MG63 (cell line): ENCODE results near the gene GOLGA6L2. TPM values are rescaled to one million over a fixed set of nuclear protein-coding genes. Genes with fewer than 3 reads are reported as not detected.

Experiments
- DNase-seq: peaks from one replicate; pipeline ENCODE4 v3.0.0-alpha.2; 2020
- H3K27me3 ChIP-seq: fragments of 250-450 bp; sonication (Bioruptor Pico); 2 replicates; pipeline ENCODE4 v1.5.1; 2020; ENCODE audit warnings: mild to moderate bottlenecking, moderate library complexity
- H3K36me3 ChIP-seq: fragments of 250-450 bp; sonication (Bioruptor Pico); 2 replicates; pipeline ENCODE4 v1.5.1; 2020; ENCODE audit warnings: mild to moderate bottlenecking, moderate library complexity
- H3K4me3 ChIP-seq: fragments of 250-450 bp; sonication (Bioruptor Pico); 2 replicates; pipeline ENCODE4 v1.5.1; 2020; ENCODE audit warnings: mild to moderate bottlenecking, moderate library complexity
- H3K9me3 ChIP-seq: fragments of 250-450 bp; sonication (Bioruptor Pico); 2 replicates; pipeline ENCODE4 v1.5.1; 2020; ENCODE audit warnings: mild to moderate bottlenecking, moderate library complexity
- total RNA-seq: library from RNA; depleted of rRNA; stranded (reverse); fragments of >200 nt; shearing (Covaris generic); gene quantifications from 2 replicates; pipeline ENCODE4 v1.2.3, GENCODE V29; 2014; ENCODE audit warnings: low replicate concordance; rRNA removed

Gene GOLGA6L2, protein sequence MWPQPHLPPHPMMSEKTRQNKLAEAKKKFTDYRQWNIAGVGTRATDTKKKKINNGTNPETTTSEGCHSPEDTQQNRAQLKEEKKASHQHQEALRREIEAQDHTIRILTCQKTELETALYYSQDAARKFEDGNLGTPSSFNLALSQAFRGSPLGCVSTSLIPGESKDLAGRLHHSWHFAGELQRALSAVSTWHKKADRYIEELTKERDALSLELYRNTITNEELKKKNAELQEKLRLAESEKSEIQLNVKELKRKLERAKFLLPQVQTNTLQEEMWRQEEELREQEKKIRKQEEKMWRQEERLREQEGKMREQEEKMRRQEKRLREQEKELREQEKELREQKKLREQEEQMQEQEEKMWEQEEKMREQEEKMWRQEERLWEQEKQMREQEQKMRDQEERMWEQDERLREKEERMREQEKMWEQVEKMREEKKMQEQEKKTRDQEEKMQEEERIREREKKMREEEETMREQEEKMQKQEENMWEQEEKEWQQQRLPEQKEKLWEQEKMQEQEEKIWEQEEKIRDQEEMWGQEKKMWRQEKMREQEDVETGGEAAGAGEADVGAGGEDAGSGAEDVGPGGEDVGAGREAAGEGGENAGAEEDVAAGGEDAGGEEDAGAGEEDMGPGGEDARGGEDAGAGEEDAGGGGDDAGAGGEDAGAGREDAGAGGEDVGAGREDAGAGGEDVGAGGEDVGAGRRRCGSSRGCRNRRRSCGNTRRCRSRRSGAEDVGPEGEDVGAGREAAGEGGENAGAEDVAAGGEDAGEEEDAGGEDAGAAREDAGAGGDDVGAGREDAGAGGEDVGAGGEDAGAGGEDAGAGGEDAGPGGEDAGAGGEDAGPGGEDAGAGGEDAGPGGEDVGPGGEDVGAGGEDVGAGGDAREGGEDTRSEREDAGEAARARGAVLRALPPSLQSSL
- total RNA-seq, result not detected in 2 replicates

DNA sequence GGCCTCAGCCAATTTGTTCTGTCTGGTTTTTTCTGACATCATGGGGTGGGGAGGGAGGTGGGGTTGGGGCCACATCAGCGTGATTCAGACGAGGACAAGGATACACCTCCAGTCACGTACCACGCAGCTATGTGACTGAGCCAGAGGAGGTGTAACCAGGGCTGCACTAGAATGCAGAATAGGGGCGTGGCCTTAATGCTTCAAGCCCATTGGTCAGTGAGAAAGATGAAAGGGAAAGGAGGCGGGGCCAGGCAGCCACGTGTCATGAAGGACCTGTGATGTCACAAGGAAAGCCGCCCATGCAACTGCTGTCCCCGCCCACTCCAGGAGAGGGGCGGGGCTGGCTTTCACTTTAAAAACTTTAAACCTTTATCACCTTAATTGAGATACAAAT lies at the start of gene GOLGA6L2:
TSS of gene GOLGA6L2 (minus strand) at position 137 of the 394 bp plus-strand sequence. CDS start at position 75, 62 bp downstream.
- no peak within 1 kb of the TSS for H3K4me3 ChIP-seq
- H3K36me3 ChIP-seq, result no peaks in the 10 kb centered on the region
- no peaks in the 10 kb centered on the region for H3K27me3 ChIP-seq
- H3K9me3 ChIP-seq, result no peaks in the 10 kb centered on the region
- DNase-seq, result peak; percentile 19

DNA sequence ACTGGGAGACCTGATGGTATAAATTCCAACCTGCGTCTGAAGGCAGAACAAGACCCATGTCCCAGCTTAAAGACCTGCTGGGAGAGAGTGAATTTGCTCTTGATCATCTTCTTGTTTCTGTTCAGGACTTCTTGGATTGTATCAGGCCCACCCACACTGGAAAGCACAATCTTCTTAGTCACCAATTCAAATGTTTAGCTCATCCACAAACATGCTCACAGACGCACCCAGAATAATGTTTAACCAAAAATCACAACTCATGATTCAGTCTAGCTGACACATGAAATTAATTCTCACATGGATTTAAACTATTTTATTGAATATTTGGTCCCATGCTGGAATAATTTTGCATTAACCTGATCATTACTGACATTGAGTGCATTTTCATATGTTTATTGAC lies 37.8 kb upstream of the GOLGA6L2 start:
- DNase-seq, result peak; percentile 0
- no peak overlapping the region for H3K4me3 ChIP-seq
- no peaks in the 10 kb centered on the region for H3K9me3 ChIP-seq
- H3K27me3 ChIP-seq, result 0 out of 2 replicates have a peak, but pooled peaks cover 3% of the 10 kb centered on the region
- no peaks in the 10 kb centered on the region for H3K36me3 ChIP-seq

DNA sequence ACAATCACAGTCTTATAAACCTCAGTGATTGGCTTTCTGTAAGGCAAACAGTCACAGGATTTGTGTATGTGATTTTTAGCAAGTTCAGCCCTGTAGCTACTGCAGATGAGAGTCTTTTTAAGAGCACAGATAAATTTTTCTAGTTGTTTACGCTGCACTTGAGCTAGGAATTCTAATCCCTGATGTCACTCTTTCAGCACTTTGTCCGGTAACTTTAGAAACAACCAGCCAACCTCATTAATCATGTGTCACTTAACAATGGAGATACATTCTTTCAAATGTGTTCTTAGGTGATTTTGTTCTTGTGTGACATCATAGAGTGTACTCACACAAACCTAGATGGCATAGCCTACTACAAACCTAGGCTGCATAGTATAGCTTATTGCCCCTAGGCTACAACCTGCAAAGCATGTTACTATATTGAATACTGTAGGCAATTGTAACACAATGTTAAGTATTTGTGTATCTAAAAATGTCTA lies 36.8 kb upstream of the GOLGA6L2 start:
- Histone ChIP-seq H3K4me3 (no peak overlapping the region), H3K9me3 (no peaks in the 10 kb centered on the region), H3K36me3 (no peaks in the 10 kb centered on the region), H3K27me3 (0 out of 2 replicates have a peak, but pooled peaks cover 3% of the 10 kb centered on the region)
- no peak for DNase-seq

DNA sequence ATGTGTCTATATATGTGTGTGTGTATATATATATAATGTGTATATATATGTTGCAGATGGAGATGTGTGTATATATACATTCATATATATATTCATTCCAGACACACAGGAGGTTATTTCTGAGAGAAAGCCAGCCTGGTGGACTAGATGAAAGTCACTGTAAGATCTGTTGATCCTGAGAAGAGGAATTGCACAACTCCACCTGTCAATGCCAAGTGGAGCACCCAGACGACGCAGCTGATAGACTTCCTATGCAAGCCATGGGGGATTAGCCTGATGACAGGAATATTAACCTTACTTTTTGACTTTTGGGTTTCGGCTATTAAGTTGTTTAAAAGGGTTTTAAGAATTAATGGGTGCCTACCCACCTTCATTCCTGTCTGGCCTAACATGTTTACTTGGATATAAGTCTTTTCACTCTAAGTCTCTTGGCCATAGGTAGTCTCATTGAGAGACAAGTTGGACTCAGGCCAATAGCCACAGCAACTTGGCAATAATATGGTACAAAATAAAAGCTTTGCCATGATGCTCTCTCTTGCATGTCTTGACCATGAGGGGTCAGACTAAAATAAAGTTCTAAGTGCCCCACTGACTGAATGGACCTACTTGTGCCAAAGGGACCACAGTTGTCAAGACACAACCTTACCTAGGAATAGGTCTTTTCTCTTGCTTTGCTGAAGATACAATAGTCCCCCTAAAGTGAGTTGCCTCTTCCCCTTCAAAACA lies 35.9 kb upstream of the GOLGA6L2 start:
- Histone ChIP-seq H3K9me3 (no peaks in the 10 kb centered on the region), H3K4me3 (no peak overlapping the region), H3K27me3 (0 out of 2 replicates have a peak, but pooled peaks cover 3% of the 10 kb centered on the region), H3K36me3 (no peaks in the 10 kb centered on the region)
- no peak for DNase-seq

DNA sequence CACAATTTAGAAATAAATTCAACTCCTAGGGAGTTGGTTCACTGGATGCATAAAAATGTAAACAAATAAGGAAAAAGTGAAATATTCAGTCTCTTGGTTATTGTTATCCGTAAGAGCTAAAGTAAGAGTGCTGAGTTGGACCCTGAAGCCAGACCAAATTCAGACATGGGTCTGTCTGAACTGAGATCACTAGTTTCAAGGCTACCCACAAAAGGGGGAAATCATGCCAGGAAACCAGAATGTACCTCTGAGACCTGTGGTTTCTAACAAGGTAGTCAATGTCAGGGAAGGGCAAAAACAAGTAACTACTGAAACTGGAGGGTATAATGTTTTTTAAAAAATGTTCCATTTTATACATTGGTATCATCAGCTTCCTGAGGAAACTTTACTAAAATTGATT lies 35.2 kb upstream of the GOLGA6L2 start:
- H3K9me3 ChIP-seq, result no peaks in the 10 kb centered on the region

DNA sequence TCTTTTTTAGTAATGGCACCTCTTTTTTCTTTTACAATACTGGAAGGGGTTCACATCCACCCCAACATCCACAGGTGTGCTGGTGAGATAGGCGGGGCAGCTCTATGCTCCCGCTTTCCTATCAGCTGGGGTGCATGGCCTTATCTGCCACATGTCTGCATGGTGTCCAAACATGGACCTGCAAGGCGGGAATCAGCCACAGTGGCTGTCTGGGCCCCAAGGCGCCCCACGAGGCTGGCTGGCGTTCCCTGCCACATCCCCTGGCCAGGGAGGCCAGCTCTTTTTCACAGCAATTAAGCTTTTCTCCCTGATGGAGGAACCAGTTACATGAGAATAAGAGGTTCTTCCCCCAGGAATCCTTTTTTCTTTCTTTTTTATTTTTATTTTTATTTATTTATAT lies 30.9 kb upstream of the GOLGA6L2 start:
- H3K9me3 ChIP-seq, result no peaks in the 10 kb centered on the region
- no peak for DNase-seq
- no peak overlapping the region for H3K4me3 ChIP-seq
- H3K27me3 ChIP-seq, result no peaks in the 10 kb centered on the region
- H3K36me3 ChIP-seq, result no peaks in the 10 kb centered on the region

More for the DNA sequence above, 35.2 kb upstream of the GOLGA6L2 start:
- 0 out of 2 replicates have a peak, but pooled peaks cover 3% of the 10 kb centered on the region for H3K27me3 ChIP-seq
- no peak for DNase-seq
- no peak overlapping the region for H3K4me3 ChIP-seq
- no peaks in the 10 kb centered on the region for H3K36me3 ChIP-seq

DNA sequence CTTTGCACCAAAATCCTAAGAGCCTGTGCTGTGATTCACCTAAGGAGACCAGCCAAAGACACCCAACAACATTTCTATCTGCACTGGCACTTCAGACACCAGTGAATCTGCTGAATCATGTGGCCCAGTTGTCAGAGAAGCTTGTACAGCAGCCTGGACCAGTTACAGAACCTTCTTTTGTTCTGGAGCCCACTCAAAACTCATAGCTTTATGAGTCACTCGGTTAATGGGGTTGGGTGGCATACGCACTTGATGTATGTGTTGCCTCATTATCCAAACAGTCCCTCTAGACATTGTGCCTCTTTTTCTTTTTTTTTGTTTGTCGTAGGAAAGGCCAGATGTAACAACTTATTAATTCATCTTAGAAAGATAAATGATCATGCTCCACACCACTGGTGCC lies 25.6 kb upstream of the GOLGA6L2 start:
- Histone ChIP-seq H3K9me3 (no peaks in the 10 kb centered on the region), H3K4me3 (no peak overlapping the region), H3K36me3 (no peaks in the 10 kb centered on the region), H3K27me3 (no peaks in the 10 kb centered on the region)
- DNase-seq, result peak; percentile 67

DNA sequence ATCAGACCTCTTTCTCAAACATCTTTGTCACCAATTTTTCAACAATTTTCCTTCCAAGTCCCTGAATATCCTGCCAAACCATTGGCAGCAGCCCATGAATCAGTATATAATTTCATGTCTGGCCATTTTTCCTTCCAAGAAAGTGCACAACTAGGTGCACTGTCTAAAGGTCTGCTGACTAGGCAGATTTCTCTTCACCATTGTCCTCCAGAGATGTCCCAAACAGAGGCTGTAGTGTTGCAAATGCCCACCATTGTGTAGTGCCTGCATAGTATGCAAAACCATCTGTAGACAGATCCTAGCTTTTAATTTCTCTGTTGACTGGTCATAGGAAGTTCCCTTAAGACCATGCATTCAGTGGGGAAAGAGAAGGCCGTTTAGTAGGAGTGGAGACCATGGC lies 25.0 kb upstream of the GOLGA6L2 start:
- Histone ChIP-seq H3K4me3 (no peak overlapping the region), H3K27me3 (no peaks in the 10 kb centered on the region)

DNA sequence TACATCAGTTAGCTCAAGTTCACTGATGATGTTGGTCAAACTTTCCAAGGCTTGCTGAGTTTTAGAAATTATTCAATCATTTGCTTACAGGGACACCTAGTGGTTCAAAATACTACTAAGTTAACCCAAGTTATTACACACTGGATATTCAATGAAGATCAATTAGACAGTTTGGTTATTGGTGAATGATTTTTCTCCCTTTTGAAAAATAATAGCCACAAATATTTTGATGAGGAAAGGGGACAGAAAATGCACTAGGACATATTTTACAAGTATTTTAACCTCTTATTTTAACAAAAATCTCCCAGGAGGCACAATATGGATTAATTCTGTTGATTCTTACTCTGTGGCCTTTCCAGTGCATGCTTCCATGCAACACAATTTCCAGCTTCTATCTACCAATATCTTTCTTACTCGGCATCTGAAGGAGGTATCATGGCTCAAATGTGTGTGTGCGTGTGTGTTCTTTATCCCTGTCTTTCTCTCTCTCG lies 20.1 kb upstream of the GOLGA6L2 start:
- no peaks in the 10 kb centered on the region for H3K9me3 ChIP-seq
- no peak overlapping the region for H3K4me3 ChIP-seq
- DNase-seq, result no peak
- no peaks in the 10 kb centered on the region for H3K36me3 ChIP-seq
- peaks cover 3% of the 10 kb centered on the region; the same call in 1 of the 2 replicates for H3K27me3 ChIP-seq

More for the DNA sequence above, 25.0 kb upstream of the GOLGA6L2 start:
- H3K9me3 ChIP-seq, result no peaks in the 10 kb centered on the region
- no peaks in the 10 kb centered on the region for H3K36me3 ChIP-seq
- DNase-seq, result peak; percentile 20

DNA sequence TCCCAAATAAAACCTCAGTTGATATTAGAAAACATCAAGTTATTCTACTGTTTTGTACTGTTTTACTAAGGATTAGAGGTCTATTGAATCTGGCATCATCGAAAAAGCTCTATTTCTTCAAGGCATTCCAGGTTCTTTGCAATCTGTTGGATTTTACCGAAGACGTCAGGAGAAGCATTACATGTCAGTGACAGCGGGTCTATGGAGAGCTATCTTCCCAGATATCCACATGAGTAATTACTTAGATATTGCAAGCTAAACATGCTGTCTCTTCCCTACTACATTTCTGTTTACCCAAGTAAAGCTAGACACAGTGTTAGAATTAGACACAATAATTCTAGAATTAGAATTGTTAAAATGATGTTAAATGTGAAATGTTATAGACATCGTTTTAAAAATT lies 10.8 kb upstream of the GOLGA6L2 start:
- no peak for DNase-seq
- Histone ChIP-seq H3K4me3 (no peak overlapping the region), H3K27me3 (peaks cover 9% of the 10 kb centered on the region), H3K36me3 (no peaks in the 10 kb centered on the region), H3K9me3 (no peaks in the 10 kb centered on the region)

DNA sequence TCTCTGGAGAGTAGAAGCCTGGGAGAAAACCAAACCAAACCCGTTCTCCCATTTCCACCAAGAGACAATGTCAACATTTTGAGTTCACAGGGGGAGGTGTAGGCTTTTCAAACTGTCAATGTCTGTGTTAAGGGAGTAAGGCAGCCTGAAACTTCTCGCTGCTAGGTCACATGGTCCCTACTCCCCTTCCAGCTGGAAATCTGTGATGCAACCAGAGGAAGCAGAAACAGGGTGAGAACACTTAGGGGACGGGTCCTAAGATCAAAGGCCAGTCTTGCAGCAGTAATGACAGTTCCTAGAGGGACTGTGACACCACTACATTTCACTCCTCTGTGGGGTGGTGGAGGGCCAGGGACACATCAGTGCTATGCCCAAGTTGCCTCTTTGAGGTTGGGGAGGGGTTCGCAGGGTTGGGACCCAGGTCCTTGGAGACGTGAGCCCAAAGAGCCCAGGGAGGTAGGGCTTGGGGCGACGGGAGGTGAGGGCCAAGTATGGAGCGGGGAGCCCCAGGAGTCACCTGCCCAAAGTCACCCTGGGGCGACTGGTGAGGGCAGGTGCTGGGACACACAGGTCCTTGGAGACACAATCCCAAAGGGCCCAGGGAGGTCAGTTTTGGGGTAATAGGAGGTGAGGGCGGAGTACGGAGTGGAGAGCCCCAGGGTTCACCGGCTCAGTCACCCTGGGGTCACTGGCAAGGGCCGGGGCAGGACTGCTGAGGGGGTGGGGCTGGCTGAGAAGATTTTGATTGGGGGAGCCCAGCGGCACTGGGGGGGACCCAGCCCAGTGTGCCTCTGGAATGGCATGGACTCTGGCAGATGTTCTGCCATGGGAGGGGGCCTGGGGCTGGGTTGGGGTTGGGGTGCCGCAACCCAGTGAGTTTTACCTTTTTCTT lies 582 bp downstream of the GOLGA6L2 start:
- DNase-seq, result no peak
- Histone ChIP-seq H3K27me3 (no peaks in the 10 kb centered on the region), H3K4me3 (no peak overlapping the region), H3K36me3 (no peaks in the 10 kb centered on the region), H3K9me3 (no peaks in the 10 kb centered on the region)

DNA sequence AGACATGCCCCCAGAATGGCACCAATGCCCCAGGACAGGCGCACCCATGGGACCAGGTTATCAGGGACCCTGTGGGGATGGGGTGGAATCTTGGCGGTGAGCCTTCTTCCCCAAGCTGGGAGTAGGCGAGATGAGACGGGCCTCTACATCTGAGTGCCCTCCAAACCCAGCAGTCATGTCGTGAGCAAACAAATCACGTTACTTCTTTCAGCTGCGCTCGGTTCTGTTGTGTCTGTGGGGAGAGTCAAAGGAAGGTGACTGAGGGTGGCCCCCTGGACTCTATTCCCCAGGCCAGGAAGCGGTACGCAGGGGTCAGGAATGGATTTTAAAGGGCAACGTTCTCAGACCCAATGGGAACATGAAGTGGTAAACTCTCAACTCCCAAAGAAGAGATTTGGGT lies 2.8 kb downstream of the GOLGA6L2 start:
- no peak for DNase-seq

DNA sequence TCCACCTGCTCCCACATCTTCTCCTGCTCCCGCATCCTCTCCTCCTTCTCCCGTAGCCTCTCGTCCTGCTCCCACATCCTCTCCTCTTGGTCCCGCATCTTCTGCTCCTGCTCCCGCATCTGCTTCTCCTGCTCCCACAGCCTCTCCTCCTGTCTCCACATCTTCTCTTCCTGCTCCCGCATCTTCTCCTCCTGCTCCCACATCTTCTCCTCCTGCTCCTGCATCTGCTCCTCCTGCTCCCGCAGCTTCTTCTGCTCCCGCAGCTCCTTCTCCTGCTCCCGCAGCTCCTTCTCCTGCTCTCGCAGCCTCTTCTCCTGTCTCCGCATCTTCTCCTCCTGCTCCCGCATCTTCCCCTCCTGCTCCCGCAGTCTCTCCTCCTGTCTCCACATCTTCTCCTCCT lies 5.8 kb downstream of the GOLGA6L2 start:
- no peak for DNase-seq
- Histone ChIP-seq H3K36me3 (no peaks in the 10 kb centered on the region), H3K4me3 (no peak overlapping the region), H3K27me3 (no peaks in the 10 kb centered on the region), H3K9me3 (no peaks in the 10 kb centered on the region)

More for the DNA sequence above, 2.8 kb downstream of the GOLGA6L2 start:
- Histone ChIP-seq H3K4me3 (no peak overlapping the region), H3K9me3 (no peaks in the 10 kb centered on the region), H3K27me3 (no peaks in the 10 kb centered on the region), H3K36me3 (no peaks in the 10 kb centered on the region)

DNA sequence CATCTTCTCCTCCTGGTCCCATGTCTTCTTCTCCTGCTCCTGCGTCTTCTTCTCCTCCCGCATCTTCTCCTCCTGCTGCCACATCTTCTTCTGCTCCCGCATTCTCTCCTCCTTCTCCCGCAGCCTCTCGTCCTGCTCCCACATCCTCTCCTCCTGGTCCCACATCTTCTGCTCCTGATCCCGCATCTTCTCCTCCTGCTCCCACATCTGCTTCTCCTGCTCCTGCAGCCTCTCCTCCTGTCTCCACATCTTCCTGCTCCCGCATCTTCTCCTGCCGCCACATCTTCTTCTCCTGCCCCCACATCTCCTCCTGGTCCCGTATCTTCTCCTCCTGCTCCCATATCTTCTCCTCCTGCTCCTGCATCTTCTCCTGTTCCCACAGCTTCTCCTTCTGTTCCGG lies 6.4 kb downstream of the GOLGA6L2 start:
- no peak overlapping the region for H3K4me3 ChIP-seq
- no peaks in the 10 kb centered on the region for H3K27me3 ChIP-seq
- DNase-seq, result no peak
- H3K9me3 ChIP-seq, result no peaks in the 10 kb centered on the region
- no peaks in the 10 kb centered on the region for H3K36me3 ChIP-seq

DNA sequence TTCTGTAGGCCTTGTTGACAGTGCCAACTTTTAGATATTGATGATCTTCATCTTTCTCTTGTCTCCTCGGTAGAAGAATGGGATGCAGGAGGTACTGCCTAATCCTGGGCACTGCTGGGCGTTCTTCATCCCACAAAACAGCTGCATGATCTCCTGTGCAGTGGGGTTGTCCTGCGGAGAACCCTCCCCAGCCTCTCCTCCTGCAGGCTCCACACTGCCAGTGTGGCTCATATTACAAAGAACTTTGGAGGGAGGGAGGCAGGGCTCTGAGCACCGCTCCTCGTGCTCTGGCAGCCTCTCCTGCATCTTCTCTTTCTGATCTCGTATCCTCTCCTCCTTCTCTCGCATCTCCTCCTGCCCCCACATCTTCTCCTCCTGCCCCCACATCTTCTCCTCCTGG lies 7.5 kb downstream of the GOLGA6L2 start:
- Histone ChIP-seq H3K27me3 (no peaks in the 10 kb centered on the region), H3K9me3 (no peaks in the 10 kb centered on the region), H3K4me3 (no peak overlapping the region), H3K36me3 (no peaks in the 10 kb centered on the region)
- no peak for DNase-seq
